Right cardiac atrium (tissue), 5 donors: Measurements from ENCODE around the gene KRTAP10-4. TPM values are rescaled to one million over a fixed set of nuclear protein-coding genes. Genes with fewer than 3 reads are reported as not detected.
"Not testable (repeated sequence)": the region's sequence is repeated elsewhere in the genome, so short reads cannot be mapped to it uniquely, and the experiment has no call there.

Source experiments
- ATAC-seq, 2 donors: fragments of 200-7000 bp; cut with Tn5 transposase; one replicate each; pipeline versions ENCODE4 v1.8.0 to v1.9.1; 2020; ENCODE audit warnings: moderate library complexity in 2 of 2, mild to moderate bottlenecking in 1 of 2
- DNase-seq, 3 donors: peaks; one replicate each; pipeline ENCODE4 v3.0.0-alpha.2; 2020
- H3K27ac ChIP-seq: one replicate; pipeline ENCODE4 v1.5.1; 2013; ENCODE audit warnings: mild to moderate bottlenecking, low read length, control low read depth, moderate library complexity
- H3K27me3 ChIP-seq: one replicate; pipeline ENCODE4 v1.6.1; 2013; ENCODE audit not compliant: control insufficient read depth, insufficient read depth
- H3K4me1 ChIP-seq: one replicate; pipeline ENCODE4 v1.6.1; 2013; ENCODE audit warnings: low read length; ENCODE audit not compliant: control insufficient read depth, insufficient read depth
- H3K4me3 ChIP-seq: one replicate; pipeline ENCODE4 v1.5.1; 2013; ENCODE audit warnings: low read length, control low read depth
- H3K9me3 ChIP-seq: one replicate; pipeline ENCODE4 v1.6.1; 2013; ENCODE audit warnings: low read length; ENCODE audit not compliant: control insufficient read depth
- WGBS: extraction: QIAGEN DNeasy Blood & Tissue Kit; methylation state at CpG from one replicate; pipeline ENCODE4 v1.1.7; 2013; 5-methylcytosine and 5-hydroxymethylcytosine counted together
- intact Hi-C, 4 donors: fragments of 100-400 bp; cut with DNase I; formaldehyde crosslinking; loops; one replicate each; pipeline versions ENCODE4 v1.11.0 to v1.14.0; 2022 to 2023
- polyA plus RNA-seq: library from polyadenylated mRNA; stranded (reverse); fragments of 200-250 nt; gene quantifications from one replicate; pipeline ENCODE4 v1.2.3, GENCODE V29; 2013
- total RNA-seq, 4 donors: library from RNA; stranded (reverse); fragmentation: NEBNext Ultra II Directional; extraction: Animal tissue kit (Norgen Biotek cat#: 25700); gene quantifications; one replicate each; pipeline ENCODE4 v1.2.1, GENCODE V29; 2021
- donor health status: healthy with polysubstance abuse.
- donor health status: DM: no; HTN: yes; CAD: no.
- donor health status: DM: no; HTN: no; CAD: no.
- donor health status: DM: no; HTN: yes; CAD: no; lungs with severe emphysema.
- donor health status: DM: yes; HTN: yes; CAD: no.

KRTAP10-4 gene
- total and polyA plus RNA-seq, 5 donors = not detected

DNA sequence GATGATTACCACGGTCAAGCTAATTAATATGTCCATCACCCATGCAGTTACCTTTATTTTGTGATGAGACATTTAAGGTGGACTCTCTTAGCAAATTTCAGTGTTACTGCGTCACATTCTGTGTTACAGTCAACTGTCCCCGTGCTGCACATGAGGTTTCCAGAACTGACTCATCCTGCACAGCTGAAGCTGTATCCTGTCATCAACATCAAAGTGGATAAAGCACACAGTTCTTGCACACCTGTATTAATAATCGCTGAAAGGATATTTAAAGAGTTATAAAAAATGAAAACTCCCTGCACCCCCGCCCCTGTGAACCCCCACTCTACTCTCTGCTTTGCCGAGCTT, 10.2 kb downstream of the KRTAP10-4 start:
- 75% methylated on average over 6 of the region's 6 CpGs for WGBS
- no peak for ATAC-seq

GRCh38 chr21:44585892-44586291, 12.4 kb downstream of the KRTAP10-4 start:
- intact Hi-C loops = no loop called here
- H3K4me3 ChIP-seq = no peak overlapping the region

More for the DNA sequence above, 10.2 kb downstream of the KRTAP10-4 start:
- Histone ChIP-seq H3K9me3 (no peaks in the 10 kb centered on the region), H3K4me3 (no peak overlapping the region), H3K27ac (no peak overlapping the region), H3K27me3 (no peaks in the 10 kb centered on the region), H3K4me1 (no peaks in the 10 kb centered on the region)
- DNase-seq = no peak
- intact Hi-C loops = no loop called here

DNA sequence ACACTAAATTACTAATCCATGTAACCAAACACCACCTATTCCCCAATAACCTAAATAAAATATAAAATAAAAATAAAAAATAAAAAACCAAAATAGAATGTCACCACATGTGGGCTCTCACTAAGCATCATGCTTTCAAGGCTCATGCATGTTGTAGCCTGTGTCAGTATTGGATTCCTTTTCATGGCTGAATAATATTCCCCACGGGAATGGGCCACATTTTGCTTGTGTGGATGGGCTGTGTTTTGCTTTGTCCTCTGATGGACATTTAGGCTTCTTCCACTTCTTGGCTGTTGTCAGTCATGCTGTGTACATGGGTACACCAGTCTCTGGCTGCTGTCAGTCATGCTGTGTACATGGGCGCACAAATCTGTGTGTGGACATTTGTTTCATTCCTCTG, 15.6 kb downstream of the KRTAP10-4 start:
- ATAC-seq (no peak), DNase-seq (no peak)
- 96% methylated on average over 2 of the region's 2 CpGs for WGBS
- H3K9me3 ChIP-seq = no peaks in the 10 kb centered on the region
- no peak overlapping the region for H3K4me3 ChIP-seq
- H3K27me3 ChIP-seq = no peaks in the 10 kb centered on the region
- no peak overlapping the region for H3K27ac ChIP-seq
- intact Hi-C loops = no loop called here
- H3K4me1 ChIP-seq = no peaks in the 10 kb centered on the region

More at GRCh38 chr21:44585892-44586291, 12.4 kb downstream of the KRTAP10-4 start:
- 79% methylated on average over 3 of the region's 3 CpGs for WGBS
- H3K27me3 ChIP-seq = no peaks in the 10 kb centered on the region
- no peaks in the 10 kb centered on the region for H3K4me1 ChIP-seq
- ATAC-seq (no peak), DNase-seq (no peak)
- H3K27ac ChIP-seq = no peak overlapping the region
- no peaks in the 10 kb centered on the region for H3K9me3 ChIP-seq

GRCh38 chr21:44589586-44590305, 16.2 kb downstream of the KRTAP10-4 start:
- 74% methylated on average over 24 of the region's 24 CpGs for WGBS
- H3K4me3 ChIP-seq = no peak overlapping the region
- intact Hi-C loops = no loop called here
- ATAC-seq (peak in 1 of 2 donors; percentile 8), DNase-seq (peak in 1 of 3 donors; percentile 36)
- H3K9me3 ChIP-seq = no peaks in the 10 kb centered on the region
- H3K27me3 ChIP-seq = no peaks in the 10 kb centered on the region
- H3K4me1 ChIP-seq = no peaks in the 10 kb centered on the region
- H3K27ac ChIP-seq = no peak overlapping the region

GRCh38 chr21:44590311-44590721, 16.8 kb downstream of the KRTAP10-4 start:
- 80% methylated on average over 10 of the region's 10 CpGs for WGBS

GRCh38 chr21:44590897-44591800, 17.6 kb downstream of the KRTAP10-4 start:
- intact Hi-C loops, H3K4me1 ChIP-seq, H3K9me3 ChIP-seq, H3K4me3 ChIP-seq, ATAC-seq, H3K27ac ChIP-seq, H3K27me3 ChIP-seq: not testable (repeated sequence)
- DNase-seq = peak in 1 of 3 donors; percentile 35
- WGBS = 57% methylated on average over 18 of the region's 19 CpGs

More at GRCh38 chr21:44590311-44590721, 16.8 kb downstream of the KRTAP10-4 start:
- Histone ChIP-seq H3K27me3 (no peaks in the 10 kb centered on the region), H3K4me1 (no peaks in the 10 kb centered on the region), H3K9me3 (no peaks in the 10 kb centered on the region), H3K27ac (no peak overlapping the region), H3K4me3 (no peak overlapping the region)
- peak in 1 of 2 donors; percentile 34 for ATAC-seq
- DNase-seq = no peak
- intact Hi-C loops = no loop called here

DNA sequence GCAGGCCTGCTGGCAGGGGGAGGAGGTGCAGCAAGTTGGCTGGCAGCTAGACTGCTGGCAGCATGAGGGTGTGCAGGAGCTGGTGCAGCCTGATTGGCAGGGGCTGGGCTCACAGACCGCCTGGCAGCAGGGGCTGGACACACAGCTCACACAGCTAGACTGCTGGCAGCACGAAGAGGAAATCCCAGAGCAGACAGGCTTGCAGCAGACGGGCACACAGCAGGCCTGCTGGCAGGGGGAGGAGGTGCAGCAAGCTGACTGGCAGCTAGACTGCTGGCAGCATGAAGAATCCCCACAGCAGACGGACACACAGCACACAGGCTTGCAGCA, 18.2 kb downstream of the KRTAP10-4 start:
- H3K27me3 ChIP-seq, ATAC-seq, H3K9me3 ChIP-seq, intact Hi-C loops, H3K4me1 ChIP-seq, H3K27ac ChIP-seq, H3K4me3 ChIP-seq, DNase-seq: not testable (repeated sequence)
- WGBS = 51% methylated on average over 4 of the region's 4 CpGs

DNA sequence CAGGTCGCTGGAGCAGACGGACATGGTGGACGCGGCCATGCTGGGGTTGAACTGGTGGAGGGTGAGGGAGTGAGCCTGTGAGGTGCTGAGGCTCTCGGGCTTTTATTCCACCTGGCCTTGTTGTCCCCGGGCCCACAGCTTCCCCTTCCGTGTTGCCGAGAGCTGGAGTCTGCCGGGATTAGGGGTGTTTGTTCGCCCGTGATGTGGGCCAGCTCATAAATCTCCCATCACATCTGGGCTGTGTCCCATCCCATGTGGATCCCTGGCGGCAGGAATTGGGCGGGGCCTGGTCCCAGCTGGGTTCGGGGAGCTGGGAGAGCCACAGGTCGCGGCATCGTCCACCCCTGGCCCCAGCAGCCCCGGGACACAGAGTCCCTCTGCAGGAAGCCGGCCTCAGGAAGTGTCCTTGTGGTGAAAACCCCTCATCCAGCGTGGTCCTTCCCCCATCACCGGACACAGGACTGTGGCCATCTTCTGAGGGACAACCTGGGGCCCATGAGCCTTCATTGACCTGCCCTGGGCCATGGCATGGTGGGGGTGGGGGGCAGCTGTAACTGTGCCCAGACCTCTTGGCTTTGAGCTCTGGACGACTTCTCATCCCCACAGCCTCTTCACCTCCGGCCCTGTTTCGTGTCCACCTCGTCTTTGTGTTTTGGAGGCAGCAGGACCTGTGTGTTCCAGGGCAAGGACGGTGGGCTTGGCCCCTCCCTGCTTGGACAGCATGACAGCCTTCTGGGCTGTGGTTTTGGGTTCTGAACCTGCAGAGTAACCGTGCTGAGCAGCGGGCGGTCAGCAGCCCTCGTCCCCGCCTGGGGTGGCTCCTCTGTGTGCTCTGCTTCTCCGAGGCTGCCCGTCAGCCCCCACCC, 19.1 kb downstream of the KRTAP10-4 start, which contains the start of gene KRTAP10-6:
Gene KRTAP10-6 (minus strand): TSS at position 60 of the 866 bp plus-strand sequence. CDS start 21 bp downstream, at position 39.
- DNase-seq (peak in 1 of 3 donors; percentile 45), ATAC-seq (peak; percentile 17 to 26)
- no peaks in the 10 kb centered on the region for H3K27me3 ChIP-seq
- H3K9me3 ChIP-seq = no peaks in the 10 kb centered on the region
- no peak within 1 kb of the TSS for H3K27ac ChIP-seq
- H3K4me3 ChIP-seq = no peak within 1 kb of the TSS
- intact Hi-C loops = no loop called here
- no peaks in the 10 kb centered on the region for H3K4me1 ChIP-seq
- 71% methylated on average over 33 of the region's 33 CpGs for WGBS

GRCh38 chr21:44593598-44594405, 20.3 kb downstream of the KRTAP10-4 start:
- no peaks in the 10 kb centered on the region for H3K9me3 ChIP-seq
- no peak overlapping the region for H3K27ac ChIP-seq
- no peaks in the 10 kb centered on the region for H3K4me1 ChIP-seq
- 39% methylated on average over 20 of the region's 20 CpGs for WGBS
- intact Hi-C loops = no loop called here
- ATAC-seq (peak in 1 of 2 donors; percentile 39), DNase-seq (peak in 1 of 3 donors; percentile 27)
- no peak overlapping the region for H3K4me3 ChIP-seq
- H3K27me3 ChIP-seq = no peaks in the 10 kb centered on the region

- DNase-seq = no peak
These were observed 20.9 kb downstream of the KRTAP10-4 start for GRCh38 chr21:44594406-44594916.

More at GRCh38 chr21:44594406-44594916, 20.9 kb downstream of the KRTAP10-4 start:
- H3K9me3 ChIP-seq = no peaks in the 10 kb centered on the region
- WGBS = 76% methylated on average over 12 of the region's 12 CpGs
- no peak for ATAC-seq
- H3K27ac ChIP-seq = no peak overlapping the region
- no peaks in the 10 kb centered on the region for H3K4me1 ChIP-seq
- intact Hi-C loops = no loop called here
- H3K4me3 ChIP-seq = no peak overlapping the region
- H3K27me3 ChIP-seq = no peaks in the 10 kb centered on the region
